IPS DF 6.9 (cell line): ENCODE data around the gene CARMIL3.
"Not testable (repeated sequence)": the region's sequence is repeated elsewhere in the genome, so short reads cannot be mapped to it uniquely, and the experiment has no call there.

Experiments used
- DNase-seq: peaks from one replicate; pipeline ENCODE4 v3.0.0-alpha.2; 2013; ENCODE audit warnings: low read depth, low spot score
- H3K27ac ChIP-seq: one replicate; pipeline ENCODE4 v1.5.1; 2013; ENCODE audit warnings: low read length, control low read depth
- H3K27me3 ChIP-seq: 2 replicates; pipeline ENCODE4 v1.6.1; 2013; ENCODE audit warnings: mild to moderate bottlenecking, low read length; ENCODE audit not compliant: control insufficient read depth, insufficient read depth
- H3K36me3 ChIP-seq: 2 replicates; pipeline ENCODE4 v1.6.1; 2013; ENCODE audit warnings: low read length; ENCODE audit not compliant: control insufficient read depth, insufficient read depth
- H3K4me1 ChIP-seq: 2 replicates; pipeline ENCODE4 v1.6.1; 2013; ENCODE audit warnings: low read length; ENCODE audit not compliant: control insufficient read depth, insufficient read depth
- H3K4me3 ChIP-seq: 2 replicates; pipeline ENCODE4 v1.5.1; 2013; ENCODE audit warnings: mild to moderate bottlenecking, low read length
- H3K9me3 ChIP-seq: 2 replicates; pipeline ENCODE4 v1.6.1; 2013; ENCODE audit warnings: low read length, inconsistent platforms; ENCODE audit not compliant: control insufficient read depth, insufficient read depth
- WGBS: extraction: QIAGEN DNeasy Blood & Tissue Kit; methylation state at CpG from one replicate; pipeline ENCODE4 v1.1.7; 2013; ENCODE audit warnings: mixed read lengths, missing lambda C conversion rate; ENCODE audit not compliant: insufficient read length, insufficient coverage; 5-methylcytosine and 5-hydroxymethylcytosine counted together

Gene CARMIL3

DNA sequence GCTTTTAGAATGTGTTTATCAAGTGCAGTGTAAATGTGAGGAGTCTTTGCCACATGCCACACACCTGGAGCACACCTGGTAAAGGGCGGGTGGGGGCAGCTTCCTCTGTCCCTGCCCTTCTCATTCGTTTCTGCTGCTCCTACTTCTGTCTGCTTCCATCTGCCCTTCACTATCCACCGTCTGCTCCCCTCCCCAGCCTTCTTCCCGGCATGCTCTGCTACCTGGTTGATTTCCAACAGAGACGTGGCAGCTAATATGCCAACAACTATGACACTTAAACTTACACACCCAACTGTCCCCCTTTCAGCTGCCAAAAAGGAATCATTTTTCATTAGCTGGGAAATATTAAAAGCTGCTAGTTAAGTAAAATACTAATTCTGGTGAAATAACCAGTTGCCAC is 9.1 kb upstream of the CARMIL3 start:
- WGBS: no CpG with 5 or more reads among the region's 5 CpGs
- no peak overlapping the region for H3K4me3 ChIP-seq
- no peaks in the 10 kb centered on the region for H3K9me3 ChIP-seq
- no peak overlapping the region for H3K27ac ChIP-seq
- no peak for DNase-seq
- no peaks in the 10 kb centered on the region for H3K36me3 ChIP-seq
- H3K4me1 ChIP-seq: no peaks in the 10 kb centered on the region
- H3K27me3 ChIP-seq: no peaks in the 10 kb centered on the region

DNA sequence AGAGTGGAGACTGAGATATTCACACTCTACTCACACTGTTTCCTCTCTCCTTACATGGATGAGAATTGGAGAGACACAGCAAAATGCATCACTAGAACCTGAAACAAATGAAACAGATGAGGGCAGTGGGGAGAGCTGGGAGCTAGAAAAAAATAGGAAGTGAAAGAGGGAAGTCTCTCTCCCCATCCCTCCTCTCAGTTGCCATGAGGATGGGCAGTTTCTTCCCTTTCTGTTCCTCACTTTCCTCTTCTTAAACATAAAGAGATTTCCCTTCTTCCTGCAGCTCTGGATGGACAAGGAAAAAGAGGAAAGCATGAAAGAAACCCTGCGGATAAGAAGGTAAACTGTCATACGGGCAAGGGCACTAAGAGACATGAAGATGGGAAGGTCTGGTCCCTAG is 2.8 kb upstream of the CARMIL3 start:
- not testable (repeated sequence) for H3K36me3 ChIP-seq, H3K4me1 ChIP-seq, H3K4me3 ChIP-seq, DNase-seq, H3K27ac ChIP-seq, H3K27me3 ChIP-seq, H3K9me3 ChIP-seq
- no CpG with 5 or more reads among the region's 2 CpGs for WGBS

DNA sequence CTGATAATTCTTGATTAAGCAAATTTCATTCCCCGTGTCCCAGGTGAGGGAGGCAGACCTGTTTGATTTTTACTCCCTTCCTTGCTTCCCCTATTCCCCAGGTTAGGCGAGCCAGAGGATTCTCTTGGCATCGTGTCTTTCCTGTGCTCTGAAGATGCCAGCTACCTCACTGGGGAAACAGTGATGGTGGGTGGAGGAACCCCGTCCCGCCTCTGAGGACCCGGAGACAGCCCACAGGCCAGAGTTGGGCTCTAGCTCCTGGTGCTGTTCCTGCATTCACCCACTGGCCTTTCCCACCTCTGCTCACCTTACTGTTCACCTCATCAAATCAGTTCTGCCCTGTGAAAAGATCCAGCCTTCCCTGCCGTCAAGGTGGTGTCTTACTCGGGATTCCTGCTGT is 1.1 kb upstream of the CARMIL3 start:
- not testable (repeated sequence) for H3K9me3 ChIP-seq, DNase-seq, H3K27me3 ChIP-seq, H3K4me3 ChIP-seq, H3K4me1 ChIP-seq, H3K27ac ChIP-seq, H3K36me3 ChIP-seq
- WGBS: no CpG with 5 or more reads among the region's 8 CpGs

DNA sequence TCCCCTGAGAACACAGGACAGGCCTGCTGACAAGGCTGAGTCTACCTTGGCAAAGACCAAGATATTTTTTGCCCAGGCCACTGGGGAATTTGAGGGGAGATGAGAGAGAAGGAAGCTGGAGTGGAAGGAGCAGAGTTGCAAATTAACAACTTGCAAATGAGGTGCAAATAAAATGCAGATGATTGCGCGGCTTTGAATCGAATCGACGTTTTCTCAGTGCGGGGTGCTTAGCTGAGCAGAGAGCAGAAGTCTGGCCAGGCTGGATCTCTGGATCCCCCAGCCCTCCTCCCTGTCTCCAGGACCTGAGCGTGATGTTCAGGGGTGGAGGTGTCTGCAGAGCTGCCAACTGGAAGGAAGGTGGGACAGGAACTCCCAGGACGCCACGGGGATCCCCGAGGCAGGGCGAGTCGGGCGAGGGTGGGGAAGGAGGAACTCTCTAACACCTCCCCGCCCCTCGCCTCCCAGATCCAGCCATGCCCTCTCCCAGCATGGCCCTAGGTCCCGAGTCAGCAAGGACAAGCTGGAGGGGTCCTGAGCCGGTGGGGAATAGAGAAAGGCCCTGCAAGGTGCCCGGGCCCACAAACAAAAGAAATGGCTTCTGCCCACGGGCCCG is 527 bp upstream of the CARMIL3 start:
- H3K4me3 ChIP-seq: peak overlapping the region; percentile 53; the same call in 1 of the 2 replicates
- no peak overlapping the region for H3K27ac ChIP-seq
- no peak for DNase-seq
- peaks cover 3% of the 10 kb centered on the region; the same call in 1 of the 2 replicates for H3K4me1 ChIP-seq
- WGBS: no CpG with 5 or more reads among the region's 20 CpGs
- no peaks in the 10 kb centered on the region for H3K36me3 ChIP-seq
- H3K27me3 ChIP-seq: no peaks in the 10 kb centered on the region
- no peaks in the 10 kb centered on the region for H3K9me3 ChIP-seq

DNA sequence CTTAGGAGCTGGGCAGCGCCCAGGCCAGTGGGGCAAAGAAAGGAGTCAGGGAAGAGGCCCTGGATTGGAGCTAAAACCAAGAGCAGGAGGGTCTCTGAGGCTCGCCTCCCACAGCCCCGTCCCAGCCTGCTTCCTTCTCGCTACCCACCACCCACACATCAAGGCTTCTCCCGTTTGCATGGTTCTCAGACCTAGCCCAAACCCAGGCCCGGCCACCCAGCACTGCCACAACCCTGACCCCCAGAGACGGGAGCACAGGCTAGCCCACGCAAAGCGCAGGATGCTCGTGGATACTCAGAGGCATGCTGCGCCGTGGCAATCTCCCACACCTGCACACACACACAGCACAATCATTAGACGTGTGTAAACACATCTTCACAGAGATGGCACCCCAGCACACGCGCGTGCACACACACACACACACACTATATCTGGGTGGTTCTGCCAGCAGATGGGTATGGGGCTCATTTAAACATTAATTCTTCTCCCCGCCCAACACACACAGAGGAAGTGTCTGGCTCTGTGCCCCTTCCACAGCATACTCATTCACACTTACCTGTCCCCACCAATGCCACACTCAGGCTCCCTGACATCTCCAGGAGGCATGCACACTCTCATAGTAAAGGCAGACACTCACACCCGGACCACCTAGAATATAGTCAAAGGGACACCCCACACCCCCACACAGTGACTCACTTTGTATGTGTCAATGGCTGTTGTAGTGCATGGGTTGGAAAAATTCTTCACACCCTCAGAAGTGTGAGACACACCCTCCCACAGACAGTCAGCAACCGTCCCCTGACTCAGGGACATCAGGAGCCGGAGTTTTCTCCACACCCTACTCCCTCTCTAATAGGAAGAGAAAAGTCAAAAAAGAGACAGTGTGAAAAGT is 1.1 kb downstream of the CARMIL3 start:
- DNase-seq: no peak
- no peaks in the 10 kb centered on the region for H3K27me3 ChIP-seq
- no CpG with 5 or more reads among the region's 20 CpGs for WGBS
- no peak overlapping the region; the same call in 1 of the 2 replicates for H3K4me3 ChIP-seq
- no peaks in the 10 kb centered on the region for H3K36me3 ChIP-seq
- H3K4me1 ChIP-seq: peaks cover 3% of the 10 kb centered on the region; the same call in 1 of the 2 replicates
- no peak overlapping the region for H3K27ac ChIP-seq
- H3K9me3 ChIP-seq: no peaks in the 10 kb centered on the region

DNA sequence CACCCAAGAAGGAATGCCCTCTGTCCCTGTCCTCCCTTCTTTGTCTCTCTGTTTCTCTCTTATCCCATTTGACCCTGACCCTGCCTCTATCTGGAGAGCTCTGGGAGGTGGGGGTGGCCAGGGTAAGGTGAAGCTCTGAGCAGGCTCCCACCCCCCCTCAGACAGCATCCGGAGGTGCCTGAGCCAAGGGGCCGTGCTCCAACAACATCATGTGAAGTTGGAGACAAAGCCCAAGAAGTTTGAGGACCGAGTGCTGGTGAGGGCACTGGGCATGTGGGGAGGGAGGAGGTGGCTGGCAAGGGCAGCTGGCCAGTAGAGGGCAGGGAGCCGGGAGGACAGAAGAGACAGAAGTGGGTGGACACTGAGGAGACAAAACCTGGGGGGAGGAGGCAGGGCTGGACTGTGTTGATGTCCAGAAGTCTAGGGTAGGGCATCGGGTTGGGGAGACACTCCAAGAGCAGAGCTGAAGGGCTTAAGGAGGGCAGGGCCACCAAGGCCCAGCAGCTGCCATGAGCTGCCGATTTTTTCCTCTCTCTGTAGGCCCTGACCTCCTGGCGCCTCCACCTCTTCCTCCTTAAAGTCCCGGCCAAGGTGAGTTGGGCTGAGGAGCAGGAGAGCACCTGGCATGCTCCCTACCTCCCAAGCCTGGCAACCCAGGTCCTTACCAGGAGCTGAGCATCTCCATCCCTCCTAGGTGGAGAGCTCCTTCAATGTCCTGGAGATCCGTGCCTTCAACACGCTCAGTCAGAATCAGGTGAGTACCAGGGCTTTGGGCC is 1.9 kb downstream of the CARMIL3 start:
- Histone ChIP-seq H3K27ac (no peak overlapping the region), H3K4me3 (no peak overlapping the region), H3K4me1 (peaks cover 3% of the 10 kb centered on the region; the same call in 1 of the 2 replicates), H3K27me3 (no peaks in the 10 kb centered on the region), H3K9me3 (no peaks in the 10 kb centered on the region), H3K36me3 (no peaks in the 10 kb centered on the region)
- WGBS: no CpG with 5 or more reads among the region's 10 CpGs
- no peak for DNase-seq

DNA sequence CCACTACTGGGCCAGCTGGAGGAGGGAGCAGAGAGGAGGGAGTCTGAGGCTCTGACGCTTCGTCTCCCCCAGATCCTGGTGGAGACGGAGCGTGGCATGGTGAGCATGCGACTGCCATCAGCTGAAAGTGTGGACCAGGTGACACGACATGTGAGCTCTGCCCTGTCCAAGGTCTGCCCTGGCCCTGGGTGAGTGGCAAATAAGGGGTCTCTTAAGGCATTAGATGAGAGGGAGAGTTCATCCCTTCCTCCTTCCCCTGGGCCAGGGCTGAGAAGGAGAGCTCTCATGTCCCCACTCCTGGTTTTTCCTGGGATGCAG is 2.5 kb downstream of the CARMIL3 start:
- no peaks in the 10 kb centered on the region for H3K36me3 ChIP-seq
- no peaks in the 10 kb centered on the region for H3K9me3 ChIP-seq
- H3K4me1 ChIP-seq: peaks cover 3% of the 10 kb centered on the region; the same call in 1 of the 2 replicates
- DNase-seq: no peak
- no peaks in the 10 kb centered on the region for H3K27me3 ChIP-seq
- WGBS: no CpG with 5 or more reads among the region's 6 CpGs
- H3K4me3 ChIP-seq: no peak overlapping the region
- H3K27ac ChIP-seq: no peak overlapping the region

DNA sequence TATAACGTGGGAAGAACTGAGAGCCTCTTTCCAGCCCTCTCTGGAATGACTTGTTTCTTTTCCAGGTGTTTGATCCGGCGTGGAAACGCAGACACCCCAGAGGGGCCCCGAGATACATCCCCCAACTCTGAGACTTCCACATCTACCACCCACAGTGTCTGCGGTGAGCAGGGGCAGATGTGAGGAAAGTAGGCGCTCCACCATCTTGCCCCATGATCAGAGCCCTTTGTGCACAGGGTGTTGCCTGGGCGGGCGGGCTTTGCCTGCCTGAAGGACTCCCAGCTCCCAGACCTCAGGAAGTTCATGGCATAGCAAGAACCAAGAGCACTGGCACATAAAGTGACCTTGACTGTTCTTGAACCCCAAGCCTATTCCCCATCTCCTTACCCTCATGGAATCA is 2.8 kb downstream of the CARMIL3 start:
- H3K9me3 ChIP-seq: no peaks in the 10 kb centered on the region
- H3K36me3 ChIP-seq: no peaks in the 10 kb centered on the region
- H3K27ac ChIP-seq: no peak overlapping the region
- no peak overlapping the region for H3K4me3 ChIP-seq
- no peak for DNase-seq
- H3K27me3 ChIP-seq: no peaks in the 10 kb centered on the region
- peaks cover 3% of the 10 kb centered on the region; the same call in 1 of the 2 replicates for H3K4me1 ChIP-seq
- no CpG with 5 or more reads among the region's 9 CpGs for WGBS

DNA sequence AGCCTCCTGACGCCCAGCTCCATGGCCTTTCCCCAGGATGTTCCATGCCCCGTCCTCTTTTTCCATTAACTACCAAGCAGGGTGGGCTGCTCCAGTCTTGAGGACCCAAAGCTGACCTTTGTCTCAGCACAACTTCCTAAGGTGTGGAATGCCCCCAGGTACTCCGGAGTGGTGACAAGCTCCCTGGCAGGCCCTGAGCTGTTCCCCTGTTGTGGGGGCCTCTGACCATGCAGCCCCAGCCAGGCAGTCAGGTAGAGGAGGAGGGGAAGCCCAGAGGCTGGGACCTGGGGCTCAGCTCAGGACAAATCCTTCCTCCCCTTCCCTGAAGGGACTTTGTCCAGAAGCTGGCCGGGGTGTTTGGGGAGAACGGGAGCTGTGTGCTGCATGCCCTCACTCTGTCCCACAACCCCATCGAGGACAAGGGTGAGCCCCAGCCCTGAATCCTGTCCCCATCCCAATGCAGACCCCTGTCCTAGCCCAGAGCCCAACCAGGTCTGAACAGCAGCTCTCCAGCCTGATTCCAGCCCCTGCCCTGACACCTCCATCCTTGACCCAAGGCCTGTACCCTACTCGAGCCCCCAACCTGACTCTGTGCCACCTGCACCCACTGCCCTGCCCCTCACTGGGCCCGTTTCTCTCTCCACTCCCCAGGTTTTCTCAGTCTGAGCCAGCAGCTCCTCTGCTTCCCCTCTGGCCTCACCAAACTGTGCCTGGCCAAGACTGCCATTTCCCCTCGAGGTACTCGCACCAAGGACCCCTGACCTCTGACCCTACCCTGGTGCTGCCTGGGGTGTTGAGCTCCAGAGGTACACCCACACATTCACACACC is 4.4 kb downstream of the CARMIL3 start:
- Histone ChIP-seq H3K4me1 (peaks cover 3% of the 10 kb centered on the region; the same call in 1 of the 2 replicates), H3K4me3 (no peak overlapping the region), H3K27me3 (no peaks in the 10 kb centered on the region), H3K9me3 (no peaks in the 10 kb centered on the region), H3K36me3 (no peaks in the 10 kb centered on the region), H3K27ac (no peak overlapping the region)
- no peak for DNase-seq
- no CpG with 5 or more reads among the region's 10 CpGs for WGBS

DNA sequence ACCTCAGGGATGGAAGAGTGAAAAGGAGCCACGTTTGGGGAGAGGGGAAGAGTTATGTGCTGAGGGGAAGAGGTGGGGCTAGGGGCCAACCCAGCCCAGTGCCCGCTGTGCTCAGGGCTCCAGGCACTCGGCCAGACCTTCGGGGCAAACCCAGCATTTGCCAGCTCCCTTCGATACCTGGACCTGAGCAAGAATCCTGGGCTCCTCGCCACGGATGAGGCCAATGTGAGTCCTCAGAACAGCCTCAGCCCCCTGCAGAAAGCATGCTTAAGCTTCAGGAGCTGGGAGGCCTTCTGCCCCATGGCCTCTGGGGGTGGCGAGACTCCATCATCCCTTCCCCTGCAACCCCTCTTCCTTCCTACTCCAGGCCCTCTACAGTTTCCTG is 5.0 kb downstream of the CARMIL3 start:
- H3K27me3 ChIP-seq: no peaks in the 10 kb centered on the region
- no peak overlapping the region for H3K4me3 ChIP-seq
- no peaks in the 10 kb centered on the region for H3K36me3 ChIP-seq
- no peaks in the 10 kb centered on the region for H3K9me3 ChIP-seq
- no peak for DNase-seq
- no peak overlapping the region for H3K27ac ChIP-seq
- WGBS: no CpG with 5 or more reads among the region's 8 CpGs
- peaks cover 3% of the 10 kb centered on the region; the same call in 1 of the 2 replicates for H3K4me1 ChIP-seq
